Stimulated activated CD8-positive, alpha-beta memory T cell treated with anti-CD3 and anti-CD28 coated beads, Interleukin-15, amount 100 ng/mL, for 1 hour (primary cell): ENCODE results near the gene IER3.
"Not testable (repeated sequence)": the region's sequence is repeated elsewhere in the genome, so short reads cannot be mapped to it uniquely, and the experiment has no call there.

Experiments
- DNase-seq: peaks from one replicate; pipeline ENCODE4 v3.0.0-alpha.2; 2020; ENCODE audit warnings: low read depth

Gene IER3

DNA sequence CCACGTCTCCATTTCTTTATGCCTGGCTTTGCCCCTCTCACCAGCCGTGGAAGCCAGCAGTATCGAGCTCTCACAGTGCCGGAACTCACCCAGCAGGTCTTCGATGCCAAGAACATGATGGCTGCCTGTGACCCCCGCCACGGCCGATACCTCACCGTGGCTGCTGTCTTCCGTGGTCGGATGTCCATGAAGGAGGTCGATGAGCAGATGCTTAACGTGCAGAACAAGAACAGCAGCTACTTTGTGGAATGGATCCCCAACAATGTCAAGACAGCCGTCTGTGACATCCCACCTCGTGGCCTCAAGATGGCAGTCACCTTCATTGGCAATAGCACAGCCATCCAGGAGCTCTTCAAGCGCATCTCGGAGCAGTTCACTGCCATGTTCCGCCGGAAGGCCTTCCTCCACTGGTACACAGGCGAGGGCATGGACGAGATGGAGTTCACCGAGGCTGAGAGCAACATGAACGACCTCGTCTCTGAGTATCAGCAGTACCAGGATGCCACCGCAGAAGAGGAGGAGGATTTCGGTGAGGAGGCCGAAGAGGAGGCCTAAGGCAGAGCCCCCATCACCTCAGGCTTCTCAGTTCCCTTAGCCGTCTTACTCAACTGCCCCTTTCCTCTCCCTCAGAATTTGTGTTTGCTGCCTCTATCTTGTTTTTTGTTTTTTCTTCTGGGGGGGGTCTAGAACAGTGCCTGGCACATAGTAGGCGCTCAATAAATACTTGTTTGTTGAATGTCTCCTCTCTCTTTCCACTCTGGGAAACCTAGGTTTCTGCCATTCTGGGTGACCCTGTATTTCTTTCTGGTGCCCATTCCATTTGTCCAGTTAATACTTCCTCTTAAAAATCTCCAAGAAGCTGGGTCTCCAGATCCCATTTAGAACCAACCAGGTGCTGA is 20.3 kb downstream of the IER3 start:
- DNase-seq, result not testable (repeated sequence)

DNA sequence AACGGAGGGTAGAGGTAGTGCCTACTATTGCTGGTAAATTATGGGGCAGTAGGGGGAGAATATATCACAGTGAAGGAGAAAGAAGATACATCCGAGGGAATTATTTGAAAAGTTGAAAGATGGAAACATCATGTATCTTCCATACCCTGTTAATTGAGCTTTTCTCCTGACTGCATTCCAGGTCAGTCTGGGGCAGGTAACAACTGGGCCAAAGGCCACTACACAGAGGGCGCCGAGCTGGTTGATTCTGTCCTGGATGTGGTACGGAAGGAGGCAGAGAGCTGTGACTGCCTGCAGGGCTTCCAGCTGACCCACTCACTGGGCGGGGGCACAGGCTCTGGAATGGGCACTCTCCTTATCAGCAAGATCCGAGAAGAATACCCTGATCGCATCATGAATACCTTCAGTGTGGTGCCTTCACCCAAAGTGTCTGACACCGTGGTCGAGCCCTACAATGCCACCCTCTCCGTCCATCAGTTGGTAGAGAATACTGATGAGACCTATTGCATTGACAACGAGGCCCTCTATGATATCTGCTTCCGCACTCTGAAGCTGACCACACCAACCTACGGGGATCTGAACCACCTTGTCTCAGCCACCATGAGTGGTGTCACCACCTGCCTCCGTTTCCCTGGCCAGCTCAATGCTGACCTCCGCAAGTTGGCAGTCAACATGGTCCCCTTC is 21.0 kb downstream of the IER3 start:
- not testable (repeated sequence) for DNase-seq

DNA sequence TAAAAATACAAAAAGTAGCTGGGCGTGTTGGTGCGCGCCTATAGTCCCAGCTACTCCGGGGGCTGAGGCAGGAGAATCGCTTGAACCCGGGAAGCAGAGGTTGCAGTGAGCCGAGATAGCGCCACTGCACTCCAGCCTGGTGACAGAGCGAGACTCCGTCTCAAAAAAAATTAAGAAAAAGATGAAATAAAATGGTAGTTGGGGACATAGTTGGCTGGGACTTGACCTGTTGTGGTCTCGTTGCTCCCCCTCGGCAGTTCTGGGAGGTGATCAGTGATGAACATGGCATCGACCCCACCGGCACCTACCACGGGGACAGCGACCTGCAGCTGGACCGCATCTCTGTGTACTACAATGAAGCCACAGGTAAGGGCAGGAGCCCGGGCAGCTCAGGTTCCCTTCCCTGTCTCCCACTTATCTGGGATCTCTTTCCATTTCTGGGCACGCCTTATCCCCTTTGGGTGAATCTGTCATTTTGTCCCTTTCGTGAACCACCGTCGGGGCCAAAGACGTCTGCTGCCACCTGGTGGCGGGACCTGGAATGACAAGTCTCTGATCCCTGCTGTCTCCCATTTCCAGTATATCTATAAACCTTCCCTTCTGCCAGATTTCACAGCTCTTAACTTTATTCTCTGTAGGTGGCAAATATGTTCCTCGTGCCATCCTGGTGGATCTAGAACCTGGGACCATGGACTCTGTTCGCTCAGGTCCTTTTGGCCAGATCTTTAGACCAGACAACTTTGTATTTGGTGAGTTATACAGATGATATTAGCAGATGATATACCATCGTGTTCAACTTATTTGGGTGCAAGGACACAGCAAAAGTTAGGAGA is 21.9 kb downstream of the IER3 start:
- peak; percentile 81 for DNase-seq

DNA sequence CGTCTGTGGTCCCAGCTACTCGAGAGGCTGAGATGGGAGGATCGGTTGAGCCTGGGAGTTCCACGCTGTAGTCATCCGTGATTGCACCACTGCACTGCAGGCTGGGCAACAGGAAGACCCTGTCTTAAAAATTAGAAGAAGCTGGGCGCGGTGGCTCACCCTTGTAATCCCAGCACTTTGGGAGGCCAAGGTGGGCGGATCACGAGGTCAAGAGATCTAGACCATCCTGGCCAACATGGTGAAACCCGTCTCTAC is 22.4 kb downstream of the IER3 start:
- DNase-seq, result not testable (repeated sequence)

DNA sequence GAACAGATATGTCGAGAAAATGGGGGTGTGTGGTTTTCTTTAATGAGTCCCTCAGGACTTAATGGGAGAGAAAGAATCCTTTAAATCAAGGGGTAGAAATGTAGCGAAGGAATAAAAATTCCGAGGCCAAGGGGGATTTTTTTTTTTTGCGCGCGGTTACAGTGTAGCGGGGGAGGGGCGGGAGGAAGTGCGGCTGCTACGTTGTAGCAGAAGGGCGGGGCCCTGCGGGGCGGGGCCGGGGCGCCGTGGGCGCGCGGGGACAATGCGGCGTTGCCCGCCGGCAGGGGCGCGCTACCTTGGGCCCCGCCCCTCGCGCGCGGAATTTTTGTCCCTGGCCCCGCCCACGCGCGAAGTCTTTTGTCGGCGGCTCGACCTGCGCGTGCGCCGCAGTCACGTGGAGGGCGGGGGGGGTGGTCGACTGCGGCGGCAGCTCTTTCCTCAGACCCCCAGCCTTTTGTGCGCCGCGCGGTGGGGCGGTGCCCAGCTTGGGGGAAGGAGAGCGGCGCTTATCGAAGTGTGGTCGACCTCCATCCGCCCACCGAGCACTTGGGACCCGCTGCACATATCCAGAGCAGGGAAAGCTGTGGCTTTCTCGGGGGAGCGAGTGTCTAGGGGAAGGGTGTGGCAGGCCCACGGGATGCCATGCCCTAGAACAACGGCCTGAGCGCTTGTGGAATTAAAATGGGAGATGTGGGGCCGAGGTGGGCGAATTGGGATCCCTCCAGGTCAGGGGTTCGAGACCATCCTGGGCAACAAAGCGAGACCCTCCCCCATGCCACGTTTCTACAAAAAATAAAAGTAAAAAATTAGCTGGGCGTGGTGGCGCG is 22.9 kb downstream of the IER3 start:
- DNase-seq, result peak; percentile 88

DNA sequence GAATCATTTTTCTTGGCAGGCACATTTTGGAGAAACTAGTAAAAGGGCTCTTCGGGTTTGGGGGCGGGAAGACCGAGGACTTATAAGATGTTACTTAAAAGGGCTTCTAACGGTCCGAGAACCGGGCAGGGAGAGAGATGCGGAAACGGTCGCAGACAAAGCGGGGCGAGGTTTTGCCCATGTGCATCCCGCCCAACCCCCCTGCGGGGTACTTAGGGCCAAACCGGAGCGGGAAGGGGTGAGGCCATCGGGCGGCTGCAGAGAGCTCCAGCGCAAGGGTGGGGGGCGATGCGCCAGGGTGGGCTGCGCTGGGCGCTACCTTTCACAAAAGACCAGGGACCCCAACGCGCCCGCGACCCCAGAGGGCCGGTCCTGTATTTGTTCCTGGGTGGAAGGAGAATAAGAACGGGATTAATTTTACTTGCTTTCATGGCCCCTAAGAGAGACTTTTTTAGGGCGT is 23.6 kb downstream of the IER3 start:
- no peak for DNase-seq

DNA sequence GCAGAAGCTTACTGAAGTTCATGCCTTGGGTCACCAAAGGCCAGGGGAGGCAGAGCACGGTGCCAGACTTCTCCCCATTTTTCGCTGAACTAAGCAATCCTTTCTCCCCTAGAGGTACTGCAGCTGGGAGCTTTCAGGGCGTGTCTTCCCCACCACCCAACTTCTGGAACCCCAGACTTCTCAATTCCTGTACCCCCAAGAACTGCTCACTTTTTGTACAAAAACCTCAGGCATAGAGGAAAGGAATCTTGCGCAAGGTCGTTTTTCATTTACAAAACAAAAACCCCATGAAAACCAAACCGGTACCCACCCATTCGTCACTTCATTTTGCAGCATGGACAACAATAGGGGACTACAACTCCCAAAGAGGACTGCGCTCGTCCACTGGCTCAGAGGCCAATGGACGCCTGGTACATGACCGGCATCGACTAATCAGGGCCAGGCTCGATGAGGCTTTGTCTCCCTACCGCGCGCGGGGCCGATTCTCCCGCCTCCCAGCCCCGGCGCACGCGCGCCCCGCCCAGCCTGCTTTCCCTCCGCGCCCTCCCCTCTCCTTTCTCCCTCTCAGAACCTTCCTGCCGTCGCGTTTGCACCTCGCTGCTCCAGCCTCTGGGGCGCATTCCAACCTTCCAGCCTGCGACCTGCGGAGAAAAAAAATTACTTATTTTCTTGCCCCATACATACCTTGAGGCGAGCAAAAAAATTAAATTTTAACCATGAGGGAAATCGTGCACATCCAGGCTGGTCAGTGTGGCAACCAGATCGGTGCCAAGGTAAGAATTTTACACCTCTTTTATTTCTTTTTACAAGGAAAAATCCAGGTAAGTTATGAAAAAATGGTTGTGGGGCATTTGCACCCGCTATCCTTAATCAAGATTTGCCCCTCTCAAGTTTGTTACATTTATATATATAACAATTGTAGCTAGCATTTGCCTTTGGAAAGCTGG is 24.3 kb downstream of the IER3 start, which contains the start of gene TUBB:
Gene TUBB, plus strand, starts transcription at position 562 of the 947 bp plus-strand sequence. Its CDS starts 155 bp downstream, at position 717.
- peak; percentile 87 for DNase-seq

DNA sequence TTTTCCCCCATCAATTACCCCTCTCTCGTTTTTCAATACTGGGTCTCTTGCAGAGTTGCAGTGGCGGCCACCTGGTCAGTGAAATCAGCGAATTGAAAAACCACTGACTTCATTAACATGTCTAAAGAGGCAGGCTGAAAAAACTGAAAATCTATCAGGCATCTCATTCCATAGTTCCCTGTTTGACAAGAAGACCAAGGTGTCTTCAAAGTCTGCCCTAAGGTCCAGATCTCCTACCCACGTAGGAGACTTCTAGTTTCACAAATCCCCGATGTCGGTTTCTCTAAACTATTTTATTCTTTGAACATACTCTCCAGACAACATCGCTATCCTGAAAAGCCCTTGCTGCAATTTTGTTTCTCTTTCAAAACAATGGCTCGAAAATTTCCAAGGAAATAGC is 25.0 kb downstream of the IER3 start:
- DNase-seq, result no peak

DNA sequence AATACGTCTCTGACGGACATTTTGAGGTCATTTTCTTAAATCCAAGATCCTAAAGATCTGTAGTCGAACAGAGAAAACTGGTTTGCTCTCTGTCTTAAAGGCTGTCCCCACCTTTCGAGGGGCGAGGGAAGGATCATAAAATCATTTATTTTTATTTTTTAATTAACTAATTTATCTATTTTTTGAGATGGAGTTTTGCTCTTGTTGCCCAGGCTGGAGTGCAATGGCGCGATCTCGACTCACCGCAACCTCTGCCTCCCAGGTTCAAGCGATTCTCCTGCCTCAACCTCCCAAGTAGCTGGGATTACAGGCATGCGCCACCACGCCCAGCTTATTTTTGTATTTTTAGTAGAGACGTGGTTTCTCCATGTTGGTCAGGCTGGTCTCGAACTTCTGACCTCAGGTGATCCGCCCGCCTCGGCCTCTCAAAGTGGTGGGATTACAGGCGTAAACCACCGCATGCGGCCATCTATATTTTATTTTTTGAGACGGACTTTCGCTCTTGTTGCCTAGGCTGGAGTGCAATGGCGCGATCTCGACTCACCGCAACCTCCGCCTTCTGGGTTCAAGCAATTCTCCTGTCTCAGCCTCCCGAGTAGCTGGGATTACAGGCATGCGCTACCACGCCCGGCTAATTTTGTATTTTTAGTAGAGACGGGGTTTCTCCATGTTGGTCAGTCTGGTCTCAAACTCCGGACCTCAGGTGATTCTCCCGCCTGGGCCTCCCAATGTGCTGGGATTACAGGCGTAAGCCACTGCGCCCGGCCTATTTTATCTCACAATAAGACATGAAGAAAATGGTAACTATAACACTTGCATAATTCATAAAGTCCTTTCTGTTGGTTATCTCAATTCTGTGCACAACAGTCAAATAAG is 26.3 kb downstream of the IER3 start:
- not testable (repeated sequence) for DNase-seq

DNA sequence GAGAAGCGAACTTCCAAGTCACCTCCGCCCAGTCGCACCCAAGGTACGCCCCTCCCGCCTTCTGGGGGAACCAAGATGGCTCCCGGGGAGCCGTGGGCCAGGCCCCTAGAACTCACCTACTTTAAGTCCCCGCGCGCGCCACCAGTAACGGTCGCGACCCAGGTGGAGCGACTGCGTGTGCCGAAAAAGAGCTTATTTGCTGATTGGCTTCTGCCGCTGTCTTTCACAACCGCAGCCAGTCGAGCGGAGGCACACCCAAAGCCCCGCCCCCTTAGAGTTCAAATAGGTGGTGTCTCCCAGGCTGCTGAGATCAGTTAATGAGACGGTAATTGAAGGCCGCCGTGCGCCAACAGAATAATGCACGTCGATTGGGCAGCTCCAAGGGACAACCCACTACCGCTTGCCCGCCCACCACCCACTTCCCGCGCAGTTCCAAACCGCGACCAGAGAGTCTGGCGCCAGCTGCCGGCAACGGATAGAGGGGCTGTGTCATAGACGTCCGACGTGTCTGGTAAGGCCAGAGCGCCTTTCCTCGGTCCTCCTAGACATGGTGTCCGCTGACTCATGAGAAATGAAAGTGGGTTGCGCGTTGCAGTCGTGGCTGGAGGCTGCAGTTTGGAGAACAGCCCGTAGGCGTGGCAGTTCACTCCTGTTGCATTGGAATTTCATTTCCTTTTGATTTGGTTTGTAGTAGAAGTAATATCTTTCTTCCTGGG is 27.1 kb downstream of the IER3 start, which contains the start of gene MDC1:
Gene MDC1, minus strand, starts transcription at position 153 of the 716 bp plus-strand sequence. CDS start 2,106 bp downstream, outside the sequence.
- peak; percentile 96 for DNase-seq

DNA sequence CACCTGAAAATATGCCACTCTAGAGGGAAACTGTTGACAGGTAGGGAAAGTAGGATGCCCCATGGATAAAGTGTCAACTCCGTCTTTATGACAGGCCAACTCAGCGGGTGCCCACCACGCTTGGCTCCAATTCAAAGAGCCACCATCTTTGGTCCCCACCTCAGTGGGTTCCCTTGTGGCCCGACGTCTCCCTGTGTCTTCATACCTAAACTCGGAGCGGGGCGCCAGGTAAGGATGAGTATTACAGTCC is 27.5 kb downstream of the IER3 start:
- no peak for DNase-seq

DNA sequence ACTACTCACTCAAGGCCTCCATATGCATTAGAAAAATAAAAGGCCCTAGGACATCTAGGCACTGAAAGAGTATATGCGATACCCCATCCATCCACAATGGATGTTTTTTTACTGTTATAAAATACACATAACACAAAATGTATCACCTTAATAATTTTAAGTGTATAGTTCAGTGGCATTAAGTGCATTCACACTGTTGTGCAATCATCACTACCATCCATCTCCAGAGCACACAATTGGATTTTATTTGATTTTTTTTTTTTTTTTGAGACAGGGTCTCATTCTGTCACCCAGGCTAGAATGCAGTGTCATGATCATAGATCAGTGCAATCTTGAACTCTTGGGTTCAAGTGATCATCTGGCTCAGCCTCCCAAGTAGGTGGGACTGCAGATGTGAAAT is 30.1 kb downstream of the IER3 start:
- DNase-seq, result no peak

DNA sequence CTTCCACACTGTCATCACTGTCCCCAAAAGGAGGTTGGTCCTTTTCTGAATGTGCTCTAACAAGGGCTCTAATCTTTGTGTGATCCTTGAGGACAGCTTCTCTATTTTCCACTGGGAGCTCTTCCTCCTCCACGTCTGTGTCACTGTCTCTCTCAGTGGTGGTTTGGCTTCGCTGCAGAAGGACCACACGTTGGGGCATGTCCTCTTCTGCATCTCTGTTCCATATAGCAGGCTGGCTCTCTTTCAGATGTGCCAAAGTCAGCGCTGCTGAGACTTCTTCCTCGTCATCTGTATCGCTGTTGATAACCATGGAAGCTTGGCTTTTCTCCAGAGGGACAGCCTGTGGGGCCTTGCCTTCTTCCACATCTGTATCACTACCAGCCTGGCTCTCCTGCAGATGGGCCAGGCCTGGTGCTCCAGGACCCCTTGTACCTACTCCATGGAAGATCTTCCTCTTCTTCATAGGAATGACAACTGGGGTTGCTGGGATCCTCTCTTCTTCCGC is 31.9 kb downstream of the IER3 start:
- DNase-seq, result no peak

DNA sequence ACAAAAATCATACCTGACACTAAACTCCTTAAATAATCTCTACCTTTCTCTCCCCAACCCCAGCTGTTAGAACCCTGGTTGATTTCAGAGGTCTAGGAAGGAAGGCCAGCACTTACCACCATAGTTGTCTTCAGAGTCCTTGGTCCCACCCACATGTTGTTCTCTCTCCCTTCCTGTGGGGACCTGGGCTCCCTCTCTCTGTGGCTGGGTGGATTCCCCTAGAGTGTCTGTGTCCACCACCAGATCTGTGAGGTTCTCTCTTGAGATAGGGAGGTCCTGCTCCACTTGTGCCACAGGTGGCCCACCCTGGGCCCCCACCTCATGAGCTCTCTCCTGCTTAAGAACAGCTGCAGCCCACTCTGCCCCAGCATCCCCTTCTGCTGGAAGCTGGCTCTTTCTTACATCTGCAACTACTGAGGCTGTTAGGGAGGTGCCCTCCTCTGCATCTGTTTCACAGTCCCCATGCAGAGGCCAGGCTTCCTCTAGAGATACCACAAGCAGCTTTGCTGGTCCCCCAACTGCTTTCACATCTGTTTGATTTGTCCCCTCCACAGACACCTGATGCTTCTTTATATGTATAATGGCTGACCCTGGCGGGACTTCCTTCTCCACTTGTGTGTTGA is 32.5 kb downstream of the IER3 start:
- no peak for DNase-seq

DNA sequence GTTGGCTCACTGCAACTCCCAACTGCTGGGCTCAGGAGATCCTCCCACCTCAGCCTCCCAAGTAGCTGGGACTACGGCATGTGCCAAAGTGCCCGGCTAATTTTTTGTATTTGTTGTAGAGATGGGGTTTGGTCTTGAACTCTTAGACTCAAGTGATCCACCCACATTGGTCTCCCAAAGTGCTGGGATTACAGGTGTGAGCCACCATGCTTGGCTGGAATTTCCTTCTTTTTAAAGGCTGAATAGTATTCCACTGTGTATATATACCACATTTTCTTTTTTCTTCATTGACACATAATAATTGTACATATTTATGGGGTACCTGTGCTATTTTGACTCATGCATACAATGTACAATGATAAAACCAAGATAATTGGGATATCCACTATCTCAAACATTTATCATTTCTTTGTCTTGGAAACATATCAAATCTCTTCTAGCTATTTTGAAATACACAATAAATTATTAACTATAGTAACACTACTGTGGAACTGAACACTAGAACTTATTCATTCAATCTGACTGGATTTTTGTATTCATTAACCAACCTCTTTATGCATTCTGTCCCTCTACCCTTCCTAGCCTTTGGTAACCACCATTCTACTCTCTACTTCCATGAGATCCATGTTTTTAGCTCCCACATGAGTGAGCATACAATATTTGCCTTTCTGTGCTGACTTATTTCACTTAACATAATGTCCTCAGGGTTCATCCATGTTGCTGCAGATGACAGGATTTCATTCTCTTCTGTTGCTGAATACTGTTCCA is 35.1 kb downstream of the IER3 start:
- no peak for DNase-seq

DNA sequence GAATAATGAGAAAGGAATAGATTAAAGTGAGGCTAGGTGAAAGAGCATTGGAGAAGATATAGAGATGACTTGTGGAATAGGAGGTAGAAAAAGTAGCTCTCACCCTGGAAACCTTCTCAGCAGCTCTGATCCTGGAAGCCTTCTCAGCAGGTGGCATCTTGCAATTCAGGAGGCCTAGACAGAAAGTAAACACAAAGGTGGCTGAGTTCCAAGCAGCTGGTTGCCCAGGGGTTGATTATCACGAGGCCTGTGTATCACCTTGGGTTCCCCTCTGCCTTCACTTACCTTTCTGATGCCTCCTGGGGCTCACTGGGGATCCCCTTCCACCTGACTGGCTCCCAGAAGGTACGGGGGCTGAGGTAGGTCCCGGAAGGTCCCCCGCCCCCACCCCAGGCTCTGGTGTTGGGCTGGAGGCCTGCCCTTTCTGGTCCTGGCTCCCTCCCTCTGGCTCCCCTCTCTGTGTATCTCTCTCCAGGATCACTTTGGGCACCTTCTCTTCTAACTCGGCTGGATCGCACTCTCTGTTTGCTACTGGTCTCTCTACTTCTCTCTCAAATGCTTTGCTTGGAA is 37.0 kb downstream of the IER3 start:
- no peak for DNase-seq

DNA sequence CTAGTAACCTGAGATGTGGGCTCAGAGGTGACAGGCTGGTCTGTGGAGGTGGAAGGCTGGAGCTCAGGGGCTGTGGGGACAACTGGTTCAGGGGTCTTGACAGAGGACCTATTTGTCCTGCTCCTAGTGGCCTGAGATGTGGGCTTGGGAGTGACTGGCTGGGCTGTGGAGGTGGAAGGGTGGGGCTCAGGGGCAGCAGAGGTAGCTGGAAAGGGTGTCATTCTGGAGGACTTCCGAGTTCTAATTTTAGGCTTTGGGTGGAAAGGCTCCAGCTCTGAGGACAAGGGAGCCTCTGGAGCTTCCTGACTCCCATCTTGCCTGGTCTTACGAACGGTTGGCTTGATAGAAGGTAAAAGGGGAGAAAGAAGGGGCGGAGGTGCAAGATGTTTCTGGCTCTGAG is 38.7 kb downstream of the IER3 start:
- DNase-seq, result no peak
